Superior temporal gyrus (tissue), 1 donor: ENCODE results near the gene COPG1.

Experiments
- DNase-seq: peaks from one replicate; pipeline ENCODE4 v3.0.0-alpha.2; 2016; ENCODE audit errors: extremely low spot score

COPG1 gene

GRCh38 chr3:129314386-129315222 lies 65.2 kb downstream of the COPG1 start:
- DNase-seq: peak; percentile 89

DNA sequence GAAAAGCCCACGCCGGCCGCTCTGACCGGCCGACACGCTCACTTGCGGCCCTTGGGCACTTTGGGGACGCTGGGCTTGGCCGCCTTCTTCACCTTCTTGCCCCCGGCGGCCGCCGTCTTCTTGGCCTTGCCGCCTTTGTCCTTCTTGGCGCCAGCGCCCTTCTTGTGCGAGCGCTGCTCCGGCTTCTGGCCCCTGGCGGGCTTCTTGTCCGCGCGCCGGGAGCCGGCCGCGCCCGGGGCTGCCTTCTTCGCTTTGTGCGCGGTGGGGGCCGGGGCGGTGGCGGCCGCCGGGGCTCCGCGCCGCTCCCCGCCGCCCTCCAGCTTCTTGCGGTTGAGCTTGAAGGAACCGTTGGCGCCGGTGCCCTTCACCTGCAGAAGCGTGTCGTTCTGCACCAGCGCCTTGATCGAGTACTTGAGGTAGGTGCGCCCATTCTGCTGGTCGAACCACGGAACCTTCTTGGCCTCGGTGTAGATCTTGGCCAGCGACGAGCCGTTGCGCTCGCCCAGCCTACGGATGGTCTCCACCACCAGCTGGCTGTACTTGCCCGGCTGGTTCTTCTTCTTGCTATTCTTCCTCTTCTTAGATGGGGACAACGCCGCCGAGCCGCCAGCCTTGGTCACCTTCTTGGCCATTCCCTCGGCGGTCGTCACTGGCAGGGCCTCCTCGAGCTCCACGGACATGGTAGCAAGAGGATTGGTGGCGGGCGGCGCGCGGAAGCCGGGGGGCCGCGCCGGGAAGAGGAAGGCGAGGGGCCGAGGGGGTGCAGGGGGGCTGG lies 66.0 kb downstream of the COPG1 start:
- DNase-seq: no peak

DNA sequence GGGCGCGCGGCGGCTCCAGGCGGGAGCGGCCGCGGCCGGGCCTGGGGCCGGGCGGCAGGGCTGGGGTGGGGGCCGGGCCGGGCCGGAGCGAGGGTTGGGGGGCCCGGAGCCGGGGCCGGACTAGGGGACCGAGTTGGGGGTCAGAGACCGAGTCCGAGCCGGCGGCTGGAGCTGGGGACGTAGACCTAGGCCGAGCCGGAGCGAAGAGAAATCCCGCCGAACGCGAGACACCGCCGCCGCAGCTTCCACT lies 66.5 kb downstream of the COPG1 start:
- no peak for DNase-seq

DNA sequence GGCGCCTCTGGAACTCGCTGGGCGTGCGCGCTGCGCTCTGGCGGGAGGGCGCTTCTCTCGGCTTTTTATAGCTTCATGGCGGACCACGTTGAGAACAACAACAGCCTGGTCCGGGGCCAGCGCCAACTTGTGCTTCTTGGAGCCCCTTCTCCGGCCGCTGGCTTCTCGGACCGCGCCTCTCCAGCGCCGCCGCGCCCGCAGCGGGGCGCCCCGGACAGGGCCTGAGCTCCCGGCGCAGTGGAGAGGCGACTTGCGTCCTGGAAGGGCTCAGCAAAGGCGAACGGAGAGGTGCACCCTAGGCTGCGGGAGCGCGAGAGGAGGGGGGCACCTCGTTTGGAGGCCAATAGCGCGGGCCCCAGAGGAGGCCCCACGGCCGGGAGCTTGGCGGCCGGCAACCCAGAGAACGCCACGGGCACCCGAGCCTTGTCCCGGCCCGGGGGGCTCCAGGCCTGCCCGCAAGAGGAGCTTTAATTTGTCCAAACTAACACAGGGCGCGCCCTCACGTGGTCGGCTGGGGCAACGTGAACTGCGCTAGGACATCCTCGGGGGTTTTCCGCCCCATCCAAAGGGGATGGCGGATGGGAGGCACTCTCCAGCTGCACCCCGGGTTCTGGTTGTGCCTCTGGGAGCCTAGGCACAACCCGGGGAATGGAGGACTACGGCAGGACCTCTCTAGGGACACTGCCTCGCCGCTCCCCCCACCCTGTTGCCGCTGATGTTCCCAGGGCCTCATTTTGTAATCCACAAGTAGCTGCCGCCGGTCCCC lies 67.0 kb downstream of the COPG1 start:
- peak; percentile 93 for DNase-seq

DNA sequence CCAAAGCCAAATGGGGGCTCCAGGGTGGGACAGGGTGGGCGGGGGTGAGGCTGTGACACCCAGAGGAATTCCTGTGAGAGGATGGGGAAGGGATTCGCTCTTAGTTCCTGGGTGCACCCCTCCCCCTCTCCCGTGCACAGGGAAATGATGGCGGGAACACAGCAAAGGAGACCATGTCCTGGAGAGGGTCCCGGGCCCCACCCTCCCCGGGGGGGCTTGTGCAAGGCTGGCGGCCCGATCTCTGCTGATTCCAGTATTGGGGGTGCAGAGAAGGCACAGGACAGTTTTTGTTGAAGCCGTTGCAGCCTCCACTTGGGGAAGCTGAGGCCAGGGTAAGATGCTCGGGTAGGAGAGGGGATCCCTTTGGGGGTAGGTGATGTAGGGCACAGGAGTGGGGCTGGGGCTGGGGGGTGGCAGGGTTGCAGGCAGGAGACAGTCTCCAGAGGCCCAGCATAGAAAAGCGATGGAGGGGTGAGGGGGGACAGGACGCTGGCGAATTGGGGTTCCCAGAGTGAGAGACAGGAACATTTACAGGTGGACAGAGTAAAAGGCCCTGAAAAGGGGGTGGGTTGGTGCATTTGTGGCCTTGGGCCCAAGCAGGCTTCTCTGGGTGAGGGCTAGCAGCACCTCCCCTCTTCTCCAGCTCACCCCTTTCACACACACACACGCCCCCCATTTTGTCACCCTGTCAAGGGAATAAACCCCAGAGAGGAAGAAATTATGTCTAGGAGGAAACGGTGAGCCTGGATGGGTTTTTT lies 67.8 kb downstream of the COPG1 start:
- no peak for DNase-seq

DNA sequence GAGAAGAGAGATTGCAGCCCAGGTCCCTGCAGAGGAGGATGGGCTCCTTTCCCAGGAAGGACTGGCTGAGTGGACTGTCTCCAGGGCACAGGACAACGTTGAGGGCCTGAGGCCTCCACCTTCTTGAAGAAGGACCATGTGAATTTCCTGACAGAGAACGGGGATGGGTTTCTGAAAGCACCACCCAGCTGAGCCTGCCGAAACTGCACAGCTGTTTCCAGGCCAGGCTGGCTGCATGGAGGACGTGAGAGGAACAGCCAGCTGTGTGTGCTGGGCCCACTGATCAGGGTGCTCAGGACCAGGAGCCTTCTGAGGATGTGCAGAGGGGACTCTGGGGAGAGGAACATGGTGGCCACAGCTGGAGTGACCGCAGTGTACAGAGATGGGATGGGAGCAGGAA lies 68.4 kb downstream of the COPG1 start:
- no peak for DNase-seq

DNA sequence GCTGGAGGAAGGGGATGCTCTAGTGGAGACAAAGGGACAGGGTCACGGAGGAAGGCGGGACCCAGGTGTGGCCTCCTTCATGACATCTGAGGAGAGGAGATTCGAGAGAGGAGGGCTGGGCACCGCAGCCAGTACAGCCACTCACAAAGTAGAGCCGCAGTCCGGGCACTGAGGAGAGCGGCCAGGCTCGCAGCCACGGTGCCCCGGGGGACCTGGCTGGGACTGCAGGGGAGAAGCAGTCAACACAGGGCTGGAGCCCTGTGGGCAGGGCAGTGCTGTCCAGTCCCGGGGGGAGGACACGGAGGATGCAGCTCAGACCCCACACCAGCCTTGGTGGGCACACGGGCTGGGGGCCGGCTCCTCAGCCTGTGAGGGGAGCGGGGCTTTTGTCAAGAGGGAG lies 69.5 kb downstream of the COPG1 start:
- no peak for DNase-seq

- DNase-seq: no peak
Measured at GRCh38 chr3:129320261-129320660, 70.9 kb downstream of the COPG1 start.

GRCh38 chr3:129320825-129321487 lies 71.5 kb downstream of the COPG1 start:
- no peak for DNase-seq

- no peak for DNase-seq
Measured at GRCh38 chr3:129321887-129322286, 72.5 kb downstream of the COPG1 start.

GRCh38 chr3:129323651-129324294 lies 74.4 kb downstream of the COPG1 start:
- no peak for DNase-seq

- DNase-seq: no peak
Measured at GRCh38 chr3:129324855-129325254, 75.4 kb downstream of the COPG1 start.

DNA sequence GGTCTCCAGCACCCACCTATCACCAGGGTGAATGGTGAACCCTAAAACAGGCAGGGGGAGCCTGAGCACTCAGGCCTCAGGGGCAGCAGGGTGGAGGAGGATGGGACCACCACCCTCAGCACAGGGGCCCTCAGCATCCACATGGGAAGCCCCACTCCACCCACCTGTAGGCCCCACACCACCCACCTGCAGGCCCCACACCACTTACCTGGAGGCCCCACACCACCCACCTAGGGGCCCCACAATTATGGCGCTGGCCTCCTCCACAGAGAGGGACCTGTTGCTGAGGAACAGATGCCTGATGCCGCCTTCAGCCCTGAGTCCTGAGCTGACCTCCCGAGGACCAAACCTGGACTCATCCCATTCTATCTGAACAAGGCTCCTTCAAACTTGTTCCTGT lies 76.0 kb downstream of the COPG1 start:
- DNase-seq: no peak

DNA sequence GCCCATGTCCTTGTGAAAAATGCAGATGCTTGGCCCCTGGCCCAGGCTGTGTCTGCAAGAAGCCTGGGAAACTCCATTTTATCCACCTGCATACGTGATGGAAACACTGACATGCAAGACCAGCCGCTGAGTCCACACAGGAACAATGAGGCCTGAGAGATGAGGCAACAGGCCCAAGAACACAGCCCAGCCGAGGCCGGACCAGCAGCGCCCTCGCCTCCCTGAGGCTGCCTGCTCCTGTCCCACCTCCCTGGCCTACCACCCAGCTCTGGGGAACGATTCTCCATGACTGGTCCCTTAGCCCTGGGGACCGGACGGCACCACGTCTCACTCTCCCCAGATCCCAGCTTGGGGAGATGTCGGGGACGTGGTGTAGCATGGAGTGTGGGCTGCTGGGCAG lies 76.7 kb downstream of the COPG1 start:
- no peak for DNase-seq

DNA sequence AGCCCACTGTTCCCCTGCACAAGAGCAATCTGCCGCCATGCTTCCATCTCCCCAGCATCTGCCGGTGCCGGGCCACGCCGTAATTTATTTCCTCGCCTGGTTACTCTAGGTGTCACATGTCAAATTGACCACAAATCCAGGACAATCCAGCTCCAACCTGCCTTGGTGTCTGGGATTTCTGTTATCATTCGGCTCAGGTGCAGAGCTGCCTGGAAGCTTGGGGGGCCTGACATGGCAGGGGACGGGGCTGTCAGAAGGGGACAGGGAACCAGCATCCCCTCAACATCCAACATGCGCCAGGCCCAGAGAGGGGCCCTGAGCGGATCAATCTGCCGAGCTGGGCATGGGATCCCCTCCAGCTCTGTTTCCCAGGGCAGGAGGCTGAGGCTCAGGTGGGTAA lies 77.2 kb downstream of the COPG1 start:
- DNase-seq: no peak
